Measurements from ENCODE around the gene RAB7B.

RAB7B gene

DNA sequence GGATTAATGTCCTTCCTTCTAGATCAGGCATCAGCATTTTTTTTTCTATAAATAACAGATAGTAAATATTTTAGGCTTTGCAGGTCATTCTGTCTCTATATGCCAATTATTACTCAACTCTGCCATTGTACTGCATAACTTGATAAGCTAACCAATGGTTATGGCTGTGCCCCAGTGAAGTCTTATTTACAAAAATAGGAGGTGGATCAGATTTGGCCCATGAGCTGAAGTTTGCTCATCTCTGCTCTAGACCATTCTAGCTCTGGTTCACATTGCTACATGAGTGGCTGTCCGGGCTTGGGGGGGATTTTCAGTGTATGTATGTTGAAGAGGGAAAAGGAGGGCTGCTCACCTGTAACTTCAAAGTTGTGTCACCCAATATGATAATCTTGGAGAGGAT is 10.1 kb downstream of the RAB7B start:
- DNase-seq = no peak

DNA sequence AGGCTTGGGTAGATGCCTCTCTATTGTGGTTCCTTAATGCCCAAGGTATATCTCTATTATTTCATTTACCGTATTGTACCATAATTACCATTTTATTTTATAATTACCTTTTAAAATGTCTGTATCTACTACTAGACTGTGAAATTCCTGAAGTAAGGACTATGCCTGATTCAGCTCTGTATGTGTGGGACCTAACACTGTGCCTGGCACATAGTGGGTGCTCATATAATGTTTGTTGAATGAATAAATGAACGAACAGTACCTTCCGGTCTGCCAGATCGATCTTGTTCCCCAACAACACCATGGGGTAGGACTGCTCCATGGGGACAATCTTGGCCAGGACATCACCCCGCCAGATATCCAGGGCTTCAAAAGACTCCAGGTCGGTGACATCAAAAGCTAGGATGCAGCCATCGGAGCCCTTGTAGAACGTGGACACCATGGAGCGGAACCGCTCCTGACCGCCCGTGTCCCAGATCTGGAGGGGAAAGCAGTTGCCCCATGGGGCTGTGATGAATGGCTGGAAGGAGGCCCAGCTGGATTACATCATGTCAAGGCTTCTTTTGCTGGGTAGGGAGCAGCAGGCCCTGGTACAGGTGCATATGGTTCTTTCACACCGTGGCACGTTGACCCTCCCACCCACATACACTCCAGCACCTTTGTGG is 10.8 kb downstream of the RAB7B start:
- DNase-seq = no peak

DNA sequence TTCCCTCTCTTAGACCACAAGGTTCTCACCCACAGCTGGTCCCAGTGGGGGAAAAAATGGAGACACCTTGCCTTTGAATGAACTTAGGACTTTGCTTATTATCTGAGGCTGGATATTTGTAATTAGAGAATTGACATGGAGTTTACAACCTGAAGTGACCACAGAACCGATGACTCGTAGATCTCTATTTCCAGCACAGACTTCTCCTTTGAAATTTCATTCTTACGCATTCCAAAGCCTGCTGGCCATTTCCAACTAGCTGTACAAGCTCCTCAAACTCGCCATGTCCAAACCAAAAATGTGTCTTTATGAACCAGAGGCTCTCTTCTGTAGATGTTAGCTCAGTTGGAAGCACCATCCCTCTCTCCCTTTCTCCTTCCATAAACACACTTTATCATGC is 12.0 kb downstream of the RAB7B start:
- no peak for DNase-seq

DNA sequence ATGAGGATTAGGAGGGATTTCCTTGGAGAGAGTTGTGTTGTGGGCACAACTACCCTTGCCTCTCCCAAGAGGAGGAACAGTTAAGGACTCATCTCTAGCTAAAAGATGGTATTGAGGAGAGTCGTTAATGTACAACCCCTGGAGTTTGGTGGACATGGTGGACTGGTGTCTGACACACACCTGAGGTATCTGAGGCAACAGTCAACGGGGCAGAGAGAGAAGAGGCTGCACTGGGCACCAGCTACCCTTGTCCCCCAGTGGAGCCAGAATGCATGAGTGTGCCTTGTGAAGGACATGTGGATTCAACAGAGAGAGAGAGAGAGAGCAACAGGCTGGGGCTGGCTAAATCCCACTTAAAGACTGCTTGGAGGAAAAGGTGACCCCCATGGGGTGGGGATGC is 13.0 kb downstream of the RAB7B start:
- DNase-seq = no peak

DNA sequence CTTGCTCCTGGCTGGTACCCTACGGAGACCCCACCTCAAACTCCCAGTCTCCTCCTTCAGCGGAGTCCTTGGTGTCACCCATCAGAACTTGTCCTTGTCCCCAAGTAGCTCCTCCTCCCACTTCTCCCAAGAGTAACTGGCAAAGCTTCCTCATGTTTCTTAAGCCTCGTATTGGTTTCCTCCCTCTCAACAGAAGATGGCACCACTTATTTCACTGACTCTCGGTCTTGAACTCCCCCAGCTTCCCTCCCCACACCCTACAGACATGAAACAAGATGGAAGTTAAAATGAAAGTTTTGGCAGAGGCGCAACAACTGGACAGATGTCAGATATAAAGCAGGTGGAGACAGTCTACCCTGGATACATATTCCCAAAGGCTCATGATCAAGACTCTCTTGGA is 13.4 kb downstream of the RAB7B start:
- DNase-seq = no peak

DNA sequence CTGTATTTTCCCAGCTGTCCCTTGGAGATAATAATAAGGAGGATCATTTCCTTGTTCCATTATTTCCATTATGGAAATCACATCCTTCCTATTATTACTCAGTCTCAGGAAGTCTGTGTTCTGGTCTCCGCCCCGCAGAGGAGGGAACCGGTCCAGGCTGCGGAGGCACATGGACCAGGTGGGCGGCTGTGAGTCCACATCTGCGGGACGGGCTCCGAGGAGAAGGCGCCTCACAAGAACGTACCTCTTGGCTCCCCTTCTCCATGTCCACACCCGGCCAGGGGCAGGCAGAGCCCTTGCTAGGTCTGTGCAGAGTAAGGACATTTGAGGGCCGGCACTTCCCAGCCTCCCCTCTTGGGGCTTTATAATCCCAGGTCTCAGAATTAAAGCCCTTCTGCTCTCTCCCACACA is 14.6 kb downstream of the RAB7B start:
- DNase-seq = no peak

DNA sequence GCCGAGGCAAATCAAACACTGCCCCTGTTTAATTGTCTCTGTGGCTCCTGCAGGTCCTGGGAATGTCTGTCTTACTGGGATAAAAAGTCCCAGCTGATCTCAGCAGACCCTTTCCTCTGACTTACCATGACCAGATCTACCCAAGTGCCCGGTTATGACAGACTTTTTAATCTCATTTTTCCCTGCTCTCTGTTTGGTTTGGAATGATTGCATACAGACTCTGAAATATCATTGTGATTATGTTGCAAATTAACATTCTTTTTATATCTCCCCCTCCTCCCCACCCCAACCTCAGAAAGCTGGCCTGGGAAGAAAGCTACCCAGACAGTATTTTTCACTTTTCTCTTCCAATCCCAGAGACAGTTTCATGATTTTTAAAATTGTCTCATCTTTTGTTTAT is 16.3 kb downstream of the RAB7B start:
- DNase-seq = no peak

DNA sequence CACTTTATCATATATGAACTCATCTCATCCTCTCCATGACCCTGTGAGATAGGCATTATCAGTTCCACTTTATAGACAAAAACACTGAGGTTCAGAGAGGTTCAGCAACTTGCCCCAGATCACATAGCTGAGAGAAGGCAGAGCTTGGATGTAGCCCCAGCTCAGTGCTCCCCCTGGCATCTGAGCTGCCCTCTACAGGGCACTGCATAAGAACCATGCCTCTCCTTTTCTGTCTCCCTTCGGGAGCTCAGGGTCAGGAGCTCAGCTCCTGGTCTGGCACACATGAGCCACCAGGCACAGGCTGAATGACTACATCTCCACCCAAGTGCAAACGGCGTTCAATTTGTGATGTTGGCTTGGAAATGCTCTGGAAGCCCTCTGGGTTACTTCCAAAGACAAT is 16.9 kb downstream of the RAB7B start:
- peak; percentile 14 for DNase-seq

DNA sequence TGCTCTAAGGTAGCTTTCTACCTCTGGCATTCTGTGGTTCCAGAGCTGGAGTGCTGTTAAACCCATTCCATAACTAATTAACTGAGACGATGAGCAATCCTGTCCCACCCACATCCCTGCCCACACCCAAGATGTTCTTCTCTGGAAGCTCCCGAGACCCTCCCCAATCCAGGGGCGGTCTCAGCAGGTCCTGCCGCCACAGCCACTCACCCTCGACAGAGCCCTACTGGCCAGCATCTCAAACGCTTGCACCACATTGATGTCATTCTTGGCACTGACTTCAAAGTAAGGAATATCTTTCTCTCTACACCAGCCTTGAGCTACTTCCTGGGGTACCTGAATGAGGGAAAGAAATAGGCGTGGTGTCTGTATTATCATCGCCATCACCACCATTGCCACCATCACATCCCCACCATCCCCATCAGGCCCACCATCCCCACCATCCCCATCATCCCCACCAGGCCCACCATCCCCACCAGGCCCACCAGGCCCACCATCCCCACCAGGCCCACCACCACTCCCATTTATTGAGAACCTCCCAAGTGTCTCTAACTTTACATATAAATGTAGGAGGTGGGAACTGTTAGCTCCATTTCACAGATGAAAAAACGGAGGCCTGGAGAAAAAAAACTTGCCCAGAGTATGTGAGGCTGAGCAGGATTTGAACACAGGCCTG is 17.7 kb downstream of the RAB7B start:
- DNase-seq = no peak

DNA sequence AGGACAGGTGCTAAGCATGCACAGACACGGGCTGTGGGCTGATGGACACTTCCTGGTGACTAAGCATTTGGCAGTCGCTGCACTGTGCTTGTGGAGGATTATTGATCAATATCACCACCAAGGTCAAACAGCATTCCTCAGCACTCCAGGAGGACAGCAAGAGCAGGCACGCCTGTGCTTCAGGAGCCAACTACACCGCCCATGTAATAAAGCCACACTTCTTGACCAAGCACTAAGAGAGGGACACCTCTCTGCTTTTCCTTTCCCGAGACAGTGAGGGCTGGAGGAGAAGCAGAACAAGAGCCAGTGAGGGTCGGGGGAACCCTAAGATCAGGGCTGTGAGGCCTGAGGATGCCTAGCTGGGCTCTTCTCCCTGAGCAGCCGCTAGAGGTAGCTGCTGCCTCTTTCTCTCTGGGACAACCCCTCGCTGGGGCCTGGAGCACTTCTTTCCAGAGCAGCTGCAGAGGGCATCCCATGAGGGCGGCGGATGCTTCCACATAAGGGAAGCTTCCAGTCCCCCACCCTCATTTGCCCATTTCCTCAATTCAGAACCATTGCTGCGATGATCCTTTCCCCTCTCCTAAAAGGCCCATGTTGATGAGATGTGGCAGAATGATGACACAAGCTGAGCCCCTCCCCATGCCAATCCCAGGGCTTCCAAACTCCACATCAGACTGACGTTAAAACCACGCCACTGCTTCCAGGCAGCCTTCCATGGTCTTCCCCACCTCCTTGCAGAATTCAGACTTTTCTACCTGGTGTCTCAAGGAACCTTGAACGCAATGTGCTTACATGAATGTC is 19.1 kb downstream of the RAB7B start:
- no peak for DNase-seq

DNA sequence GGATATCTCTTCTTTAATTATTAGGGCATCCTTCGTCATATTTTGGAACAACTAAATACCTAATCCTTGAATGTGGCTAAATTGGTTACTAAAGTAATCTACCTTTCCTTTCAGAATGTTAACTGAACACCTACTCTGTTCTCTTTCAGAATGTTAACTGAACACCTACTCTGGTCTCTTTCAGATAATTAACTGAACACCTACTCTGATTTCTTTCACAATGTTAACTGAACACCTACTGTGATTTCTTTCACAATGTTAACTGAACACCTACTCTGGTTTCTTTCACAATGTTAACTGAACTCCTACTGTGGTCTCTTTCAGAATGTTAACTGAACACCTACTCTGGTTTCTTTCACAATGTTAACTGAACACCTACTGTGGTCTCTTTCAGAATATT is 21.9 kb downstream of the RAB7B start:
- no peak for DNase-seq

DNA sequence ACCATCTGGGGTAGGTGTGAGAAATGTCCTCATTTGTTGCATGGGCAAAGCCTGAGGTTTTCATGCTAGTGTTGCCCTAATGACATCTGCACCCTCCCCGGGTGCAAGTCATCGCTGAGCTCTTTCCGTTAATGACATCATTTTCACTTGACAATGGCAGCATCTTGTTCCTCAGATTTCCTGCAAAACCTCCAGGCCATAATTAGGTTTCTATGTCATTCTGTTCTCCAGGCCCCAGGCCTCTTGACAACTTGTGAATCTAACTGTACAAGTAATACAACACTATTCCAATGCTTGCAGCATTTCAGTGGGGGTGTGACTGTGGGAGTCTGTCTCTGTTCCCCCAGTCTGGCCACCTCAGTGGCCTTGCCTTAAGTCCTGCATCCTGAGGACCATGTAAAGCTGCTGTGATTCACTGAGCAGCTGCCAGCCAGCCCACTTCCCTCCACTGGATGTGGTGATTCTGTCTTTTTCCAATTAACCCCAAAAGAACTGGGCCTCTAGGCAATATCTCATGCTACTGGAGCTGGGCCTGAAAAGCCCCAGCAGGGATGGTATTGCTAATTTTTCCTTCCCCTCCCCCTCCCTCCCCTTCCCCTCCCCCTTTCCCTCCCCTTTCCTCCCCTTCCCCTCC is 22.8 kb downstream of the RAB7B start:
- peak; percentile 41 for DNase-seq

DNA sequence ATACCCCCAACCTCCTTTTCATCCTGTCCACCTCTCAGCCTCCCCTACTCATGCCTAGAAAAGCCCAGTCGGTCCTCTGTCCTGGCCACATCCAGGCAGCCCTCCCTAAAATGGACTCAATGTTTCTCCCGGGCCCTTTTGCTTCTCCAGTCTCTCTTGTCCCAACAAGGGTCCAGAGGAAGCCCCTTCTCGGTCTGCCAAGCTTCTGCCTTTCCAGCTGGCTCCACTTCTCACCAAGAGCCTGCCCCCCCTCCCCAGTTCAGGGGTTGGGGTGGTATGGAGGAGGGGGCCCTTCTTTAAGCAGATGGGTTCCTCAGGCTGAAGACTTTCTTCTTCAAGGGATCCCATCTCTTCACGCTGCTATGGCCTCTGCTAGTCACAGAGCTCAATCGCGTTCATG is 23.9 kb downstream of the RAB7B start:
- no peak for DNase-seq

DNA sequence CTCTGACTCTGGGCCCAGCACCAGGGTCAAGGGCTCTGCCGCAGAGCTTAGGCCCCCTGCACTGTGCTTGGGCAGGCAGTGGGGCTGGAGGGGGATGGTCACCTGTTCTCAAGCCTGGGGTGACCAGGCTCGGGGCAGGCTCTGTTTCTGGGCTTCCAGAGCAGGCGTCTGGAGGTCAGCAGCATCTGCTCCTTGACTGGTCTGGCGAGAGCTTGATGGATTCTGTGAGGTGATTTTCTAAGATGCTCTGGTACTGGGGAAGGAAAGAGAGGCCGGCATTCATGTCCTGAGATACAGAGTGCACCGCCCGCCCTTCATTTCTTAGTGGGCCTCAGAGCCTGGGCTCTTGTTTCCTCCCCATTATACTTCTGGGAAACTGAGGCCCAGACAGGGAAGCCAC is 24.5 kb downstream of the RAB7B start:
- DNase-seq = no peak

DNA sequence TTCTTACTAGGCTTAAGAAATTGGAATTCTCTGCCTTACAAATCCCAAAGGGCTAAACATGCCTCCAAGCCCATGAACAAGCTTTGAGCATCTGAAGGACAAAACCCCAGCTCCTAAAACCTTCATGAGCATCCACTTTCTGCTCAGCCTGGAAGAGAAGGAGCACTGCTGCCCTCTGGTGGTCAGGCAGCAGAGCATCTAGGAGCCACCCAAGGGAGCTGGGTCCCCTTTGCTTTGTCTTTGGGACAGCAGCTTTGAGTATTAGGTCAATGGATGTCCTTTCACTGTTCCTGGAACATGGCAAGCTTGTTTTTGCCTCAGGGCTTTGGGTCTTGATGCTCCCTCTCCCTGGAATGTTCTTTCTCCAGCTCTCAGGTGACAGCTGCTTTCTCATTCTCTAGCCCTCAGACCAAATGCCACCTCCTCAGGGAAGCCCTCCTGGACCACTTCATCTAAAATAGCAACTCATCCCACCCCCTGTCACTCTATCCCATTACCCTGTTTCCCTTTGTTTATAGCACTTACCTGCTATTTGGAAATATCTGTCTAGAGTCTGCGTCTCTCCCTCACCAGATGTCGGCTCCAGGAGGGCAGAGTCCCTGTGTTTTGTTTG is 25.7 kb downstream of the RAB7B start:
- DNase-seq = peak; percentile 84

DNA sequence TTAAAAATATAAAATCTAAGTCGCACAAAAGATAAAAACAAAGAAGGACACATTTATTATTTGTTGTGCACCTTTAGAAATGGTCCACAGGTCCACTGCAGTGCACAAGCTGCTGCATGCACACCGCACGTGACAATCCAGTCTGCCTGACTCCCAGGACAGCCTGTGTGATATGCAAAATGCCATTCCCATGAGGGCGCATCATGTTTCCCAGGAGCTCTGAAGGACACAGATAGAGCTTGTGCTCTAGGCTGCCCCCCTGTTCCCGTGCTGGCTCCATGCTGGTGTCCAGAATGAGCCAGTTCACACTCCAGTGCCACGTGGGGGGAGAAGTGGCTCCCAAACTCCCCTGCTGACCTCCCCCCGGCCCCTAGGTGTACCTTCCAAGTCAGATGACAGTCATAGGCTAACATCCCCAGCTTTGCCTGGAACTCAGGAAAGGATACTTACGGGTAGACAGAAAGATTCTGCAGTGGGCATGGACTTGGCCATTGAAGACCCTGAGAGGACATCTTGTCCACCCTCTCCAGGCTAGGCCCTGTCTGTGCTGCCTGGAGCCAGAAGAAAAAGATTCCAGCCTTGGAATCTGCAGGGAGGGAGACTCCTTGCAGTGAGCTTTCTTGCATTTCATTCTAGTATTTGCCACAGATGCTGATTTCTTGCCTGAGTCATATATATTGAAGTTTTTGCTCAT is 26.3 kb downstream of the RAB7B start:
- DNase-seq = peak; percentile 45

DNA sequence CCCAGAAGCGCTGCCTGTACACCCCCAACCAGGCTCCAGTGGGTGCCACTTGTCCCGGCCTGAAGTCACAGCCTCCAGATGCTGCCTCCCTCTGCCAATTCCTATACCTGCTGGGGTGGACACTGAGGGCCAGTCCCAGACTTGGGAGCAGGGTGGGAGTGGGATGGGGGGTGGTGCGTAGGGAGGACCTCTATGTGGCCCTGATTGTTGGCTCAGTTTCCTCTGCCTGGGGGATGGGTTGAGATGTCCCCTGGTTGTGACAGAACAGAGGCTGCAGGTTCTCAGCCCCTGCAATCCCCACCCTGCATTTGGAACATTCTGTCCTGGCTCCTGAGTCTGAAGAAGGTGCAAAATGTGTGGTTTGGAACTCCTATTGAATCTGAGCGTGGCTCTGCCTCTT is 27.2 kb downstream of the RAB7B start:
- DNase-seq = no peak

DNA sequence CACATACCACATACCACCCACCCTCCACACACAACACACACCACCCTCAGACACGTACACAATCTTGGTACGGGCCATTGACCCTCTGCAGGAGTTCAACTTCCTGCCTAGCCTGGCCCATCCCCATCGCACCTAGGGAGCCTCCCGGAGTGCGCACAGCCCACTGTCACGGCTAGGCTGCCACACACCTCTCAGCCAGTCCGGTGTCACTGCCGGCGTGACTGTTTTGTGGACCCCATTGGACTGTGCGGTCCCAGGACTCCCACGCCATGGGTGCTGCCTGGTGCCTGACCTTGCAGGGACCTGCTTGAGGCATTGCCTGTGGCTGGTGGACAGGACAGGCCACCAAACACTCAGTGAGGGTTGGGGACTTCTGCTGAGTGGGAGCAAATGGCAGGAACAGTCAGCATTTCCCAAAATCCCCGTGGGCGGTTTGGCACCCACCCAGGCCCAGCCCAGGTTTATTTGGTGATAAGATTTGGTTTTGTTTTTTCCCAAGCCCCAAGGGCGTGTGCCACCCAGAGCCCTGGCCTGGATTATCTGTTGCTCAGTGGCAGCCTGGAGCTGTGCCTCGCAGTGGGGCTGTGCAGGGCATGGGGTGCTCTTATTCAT is 27.7 kb downstream of the RAB7B start:
- DNase-seq = peak; percentile 38

DNA sequence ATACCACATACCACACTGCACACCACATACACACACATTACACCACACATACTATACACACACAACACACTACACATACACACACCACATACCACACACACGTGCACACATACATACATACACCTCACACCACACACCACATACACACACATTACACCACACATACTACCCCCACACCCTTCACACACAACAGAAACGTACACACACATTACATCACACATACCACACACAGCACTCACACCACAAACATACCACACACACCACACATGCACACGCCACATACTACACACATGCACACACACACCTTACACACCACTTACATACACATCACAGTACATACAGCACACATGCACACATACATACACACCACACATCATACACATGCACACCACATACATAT is 28.5 kb downstream of the RAB7B start:
- DNase-seq = no peak

DNA sequence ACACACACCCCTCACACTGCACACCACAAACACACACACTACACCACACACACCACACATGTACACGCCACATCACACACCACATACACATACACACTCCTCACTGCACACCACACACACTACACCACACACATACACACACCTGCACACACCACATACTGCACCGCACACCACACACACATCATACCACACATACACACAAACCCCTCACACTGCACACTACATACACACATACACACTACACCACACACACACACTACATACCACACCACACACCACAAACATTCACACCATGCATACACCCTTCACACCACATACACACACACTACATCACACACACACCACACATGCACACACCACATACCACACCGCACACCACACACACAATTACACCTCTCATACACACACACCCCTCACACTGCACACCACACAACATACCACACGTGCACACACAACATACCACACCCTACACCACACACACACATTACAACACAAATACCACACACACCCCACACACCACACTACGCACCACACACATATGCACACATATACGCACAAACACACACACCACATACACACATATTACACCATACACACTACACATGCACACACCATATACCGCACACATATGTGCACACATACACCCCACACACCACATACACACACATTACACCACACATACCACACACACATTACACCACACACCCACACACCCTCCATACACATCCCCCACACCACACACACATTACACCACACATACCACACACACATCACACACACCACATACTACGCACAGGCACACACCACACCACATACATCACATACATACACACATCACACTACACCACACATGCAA is 29.6 kb downstream of the RAB7B start:
- DNase-seq = no peak

DNA sequence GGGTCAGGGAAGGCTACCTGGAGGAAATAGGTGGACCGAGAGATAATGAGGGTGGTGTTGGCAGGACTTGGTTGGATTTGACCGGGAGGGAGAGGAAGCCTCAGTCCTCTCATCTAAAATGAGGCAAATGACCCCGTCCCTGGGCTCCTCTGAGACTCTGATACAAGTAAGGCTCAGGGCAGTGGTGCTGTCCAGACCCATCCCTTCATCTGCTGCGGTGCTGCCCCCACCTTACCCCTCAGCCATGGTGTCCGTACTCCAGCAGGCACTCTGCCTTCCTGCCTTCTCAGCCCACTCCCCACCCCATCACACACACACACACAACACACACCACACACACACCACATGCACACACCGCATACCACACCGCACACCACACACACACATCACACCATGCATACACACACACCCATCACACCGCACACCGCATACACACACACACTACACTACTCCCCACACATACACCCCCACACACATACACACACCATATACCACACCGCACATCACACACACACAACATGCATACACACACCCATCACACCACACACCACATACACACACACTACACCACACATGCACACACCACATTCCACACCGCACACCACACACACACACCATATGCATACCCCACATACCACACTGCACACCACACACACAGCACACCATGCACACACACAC is 30.6 kb downstream of the RAB7B start:
- DNase-seq = no peak
